ENCODE results near the gene POLL. TPM values are rescaled to one million over a fixed set of nuclear protein-coding genes. Genes with fewer than 3 reads are reported as not detected.

POLL gene
- total and polyA plus RNA-seq, 10 of the 15 experiments (the other 5 are each of a cell fraction or from before 2014, with no cell fraction given), result 1.5 to 25.4 (median 13.8) TPM

DNA sequence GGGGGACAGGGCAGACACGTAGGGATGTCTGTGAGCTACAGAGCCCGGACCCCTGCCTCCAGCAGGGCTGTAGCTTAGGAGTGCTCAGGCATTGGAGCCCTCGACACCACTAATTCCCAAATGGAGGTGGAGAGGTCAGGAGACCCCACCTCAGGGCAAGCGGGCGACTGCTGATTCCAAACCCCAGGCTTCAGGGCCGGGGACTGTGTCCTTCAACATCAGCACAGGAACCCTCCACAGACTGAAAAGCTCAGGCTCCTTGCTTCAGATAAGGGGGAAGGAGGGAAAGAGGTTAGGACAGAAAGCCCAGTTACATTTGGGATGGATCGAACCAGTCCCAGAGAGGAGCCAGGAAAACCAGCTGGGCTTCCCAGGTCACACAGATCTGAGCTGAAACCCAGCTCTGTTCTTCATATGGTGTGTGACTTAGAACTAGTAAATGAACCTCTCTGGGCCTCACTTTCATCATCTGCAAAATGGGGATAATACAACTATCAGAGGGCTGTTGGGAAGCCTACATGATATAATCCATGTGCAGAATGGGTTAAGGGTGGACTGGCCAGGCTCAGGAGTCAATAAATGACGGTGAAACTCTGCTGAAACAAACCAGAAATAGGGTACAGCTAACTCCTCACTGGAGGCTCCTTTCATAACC, 16.7 kb downstream of the POLL start:
- Histone ChIP-seq H3K27ac (ENCODE audit: control insufficient read depth, insufficient read depth) (no peak overlapping the region), H2AFZ (ENCODE audit: control insufficient read depth, low read depth, low read length) (no peak overlapping the region), H3K4me2 (ENCODE audit: control insufficient read depth, insufficient read depth) (no peak overlapping the region), H3K36me3 (ENCODE audit: control insufficient read depth in 2 of 2, insufficient read depth in 2 of 2, low read length in 1 of 2) (no peaks in the 10 kb centered on the region), H3K9ac (ENCODE audit: control insufficient read depth, insufficient read depth, low read length) (no peak overlapping the region), H3K79me2 (ENCODE audit: control insufficient read depth, insufficient read depth, low read length) (no peaks in the 10 kb centered on the region), H3K9me3 (replicated peaks; ENCODE audit: control insufficient read depth, insufficient read depth, low read length) (no peaks in the 10 kb centered on the region), H4K20me1 (ENCODE audit: control insufficient read depth, insufficient read depth) (no peaks in the 10 kb centered on the region), H3K4me1 (ENCODE audit: control insufficient read depth, insufficient read depth, low read length) (peaks cover 2% of the 10 kb centered on the region; the same call in 1 of the 2 replicates), H3K27me3 (replicated peaks in 1 of 2; ENCODE audit: control insufficient read depth in 2 of 2, insufficient read depth in 2 of 2, low read length in 1 of 2) (no peaks in the 10 kb centered on the region), H3K4me3 (no peak overlapping the region)
- ATAC-seq, result no peak
- 76% methylated on average over 8 of the region's 8 CpGs for WGBS (ENCODE audit: insufficient coverage, insufficient replicate concordance, low lambda C conversion rate, missing lambda C conversion rate)
- CTCF ChIA-PET, result interaction anchor here (0.7 to 3.5 kb wide), 33 partner anchors 10 to 543 kb away, joined by 3 to 38 read pairs (median 6); partner anchors contain the start of genes DPCD, NPM3 and POLL
- intact Hi-C loops (cut with micrococcal nuclease; ENCODE audit: unreplicated experiment), result loop anchor here (2.0 to 5.0 kb wide), 3 partner anchors 273 to 359 kb away; no protein-coding TSS in a partner anchor
- no peak for FAIRE-seq
- in situ Hi-C loops (cut with MboI), result loop anchor here (5.0 kb wide), 2 partner anchors 294 to 359 kb away; no protein-coding TSS in a partner anchor
- RAD21 ChIA-PET (ENCODE audit: unreplicated experiment), result interaction anchor here (0.8 to 2.3 kb wide), 10 partner anchors 16 to 398 kb away, joined by 3 to 15 read pairs (median 4); partner anchors contain the start of gene POLL
- SMC1A ChIA-PET (ENCODE audit: uncharacterized antibody, unreplicated experiment), result interaction anchor here (0.8 to 3.3 kb wide), 16 partner anchors 15 to 540 kb away, joined by 3 to 14 read pairs (median 4); partner anchors contain the start of genes PDZD7 and SFXN3
- no TSS peak for BruUV-seq (replicated peaks)
- POLR2A ChIA-PET, result no interaction called here
- DNase-seq (ENCODE audit: low read depth, low spot score), result no peak
- TF ChIP-seq HDAC2 (IDR thresholded peaks at IDR 0.05), result no peak
- TF ChIP-seq, protein P1, sequence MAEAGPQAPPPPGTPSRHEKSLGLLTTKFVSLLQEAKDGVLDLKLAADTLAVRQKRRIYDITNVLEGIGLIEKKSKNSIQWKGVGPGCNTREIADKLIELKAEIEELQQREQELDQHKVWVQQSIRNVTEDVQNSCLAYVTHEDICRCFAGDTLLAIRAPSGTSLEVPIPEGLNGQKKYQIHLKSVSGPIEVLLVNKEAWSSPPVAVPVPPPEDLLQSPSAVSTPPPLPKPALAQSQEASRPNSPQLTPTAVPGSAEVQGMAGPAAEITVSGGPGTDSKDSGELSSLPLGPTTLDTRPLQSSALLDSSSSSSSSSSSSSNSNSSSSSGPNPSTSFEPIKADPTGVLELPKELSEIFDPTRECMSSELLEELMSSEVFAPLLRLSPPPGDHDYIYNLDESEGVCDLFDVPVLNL (IDR thresholded peaks at IDR 0.05; ENCODE audit: low read depth, low read length), result no peak
- TF ChIP-seq ZSCAN29 (IDR thresholded peaks at IDR 0.05), result no peak
- no peak for TF ChIP-seq SUZ12 (IDR thresholded peaks at IDR 0.05; ENCODE audit: unreplicated experiment)
- TF ChIP-seq, protein P2, sequence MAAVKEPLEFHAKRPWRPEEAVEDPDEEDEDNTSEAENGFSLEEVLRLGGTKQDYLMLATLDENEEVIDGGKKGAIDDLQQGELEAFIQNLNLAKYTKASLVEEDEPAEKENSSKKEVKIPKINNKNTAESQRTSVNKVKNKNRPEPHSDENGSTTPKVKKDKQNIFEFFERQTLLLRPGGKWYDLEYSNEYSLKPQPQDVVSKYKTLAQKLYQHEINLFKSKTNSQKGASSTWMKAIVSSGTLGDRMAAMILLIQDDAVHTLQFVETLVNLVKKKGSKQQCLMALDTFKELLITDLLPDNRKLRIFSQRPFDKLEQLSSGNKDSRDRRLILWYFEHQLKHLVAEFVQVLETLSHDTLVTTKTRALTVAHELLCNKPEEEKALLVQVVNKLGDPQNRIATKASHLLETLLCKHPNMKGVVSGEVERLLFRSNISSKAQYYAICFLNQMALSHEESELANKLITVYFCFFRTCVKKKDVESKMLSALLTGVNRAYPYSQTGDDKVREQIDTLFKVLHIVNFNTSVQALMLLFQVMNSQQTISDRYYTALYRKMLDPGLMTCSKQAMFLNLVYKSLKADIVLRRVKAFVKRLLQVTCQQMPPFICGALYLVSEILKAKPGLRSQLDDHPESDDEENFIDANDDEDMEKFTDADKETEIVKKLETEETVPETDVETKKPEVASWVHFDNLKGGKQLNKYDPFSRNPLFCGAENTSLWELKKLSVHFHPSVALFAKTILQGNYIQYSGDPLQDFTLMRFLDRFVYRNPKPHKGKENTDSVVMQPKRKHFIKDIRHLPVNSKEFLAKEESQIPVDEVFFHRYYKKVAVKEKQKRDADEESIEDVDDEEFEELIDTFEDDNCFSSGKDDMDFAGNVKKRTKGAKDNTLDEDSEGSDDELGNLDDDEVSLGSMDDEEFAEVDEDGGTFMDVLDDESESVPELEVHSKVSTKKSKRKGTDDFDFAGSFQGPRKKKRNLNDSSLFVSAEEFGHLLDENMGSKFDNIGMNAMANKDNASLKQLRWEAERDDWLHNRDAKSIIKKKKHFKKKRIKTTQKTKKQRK (IDR thresholded peaks at IDR 0.05; ENCODE audit: low read depth, low read length), result no peak
- TF ChIP-seq, protein P3, sequence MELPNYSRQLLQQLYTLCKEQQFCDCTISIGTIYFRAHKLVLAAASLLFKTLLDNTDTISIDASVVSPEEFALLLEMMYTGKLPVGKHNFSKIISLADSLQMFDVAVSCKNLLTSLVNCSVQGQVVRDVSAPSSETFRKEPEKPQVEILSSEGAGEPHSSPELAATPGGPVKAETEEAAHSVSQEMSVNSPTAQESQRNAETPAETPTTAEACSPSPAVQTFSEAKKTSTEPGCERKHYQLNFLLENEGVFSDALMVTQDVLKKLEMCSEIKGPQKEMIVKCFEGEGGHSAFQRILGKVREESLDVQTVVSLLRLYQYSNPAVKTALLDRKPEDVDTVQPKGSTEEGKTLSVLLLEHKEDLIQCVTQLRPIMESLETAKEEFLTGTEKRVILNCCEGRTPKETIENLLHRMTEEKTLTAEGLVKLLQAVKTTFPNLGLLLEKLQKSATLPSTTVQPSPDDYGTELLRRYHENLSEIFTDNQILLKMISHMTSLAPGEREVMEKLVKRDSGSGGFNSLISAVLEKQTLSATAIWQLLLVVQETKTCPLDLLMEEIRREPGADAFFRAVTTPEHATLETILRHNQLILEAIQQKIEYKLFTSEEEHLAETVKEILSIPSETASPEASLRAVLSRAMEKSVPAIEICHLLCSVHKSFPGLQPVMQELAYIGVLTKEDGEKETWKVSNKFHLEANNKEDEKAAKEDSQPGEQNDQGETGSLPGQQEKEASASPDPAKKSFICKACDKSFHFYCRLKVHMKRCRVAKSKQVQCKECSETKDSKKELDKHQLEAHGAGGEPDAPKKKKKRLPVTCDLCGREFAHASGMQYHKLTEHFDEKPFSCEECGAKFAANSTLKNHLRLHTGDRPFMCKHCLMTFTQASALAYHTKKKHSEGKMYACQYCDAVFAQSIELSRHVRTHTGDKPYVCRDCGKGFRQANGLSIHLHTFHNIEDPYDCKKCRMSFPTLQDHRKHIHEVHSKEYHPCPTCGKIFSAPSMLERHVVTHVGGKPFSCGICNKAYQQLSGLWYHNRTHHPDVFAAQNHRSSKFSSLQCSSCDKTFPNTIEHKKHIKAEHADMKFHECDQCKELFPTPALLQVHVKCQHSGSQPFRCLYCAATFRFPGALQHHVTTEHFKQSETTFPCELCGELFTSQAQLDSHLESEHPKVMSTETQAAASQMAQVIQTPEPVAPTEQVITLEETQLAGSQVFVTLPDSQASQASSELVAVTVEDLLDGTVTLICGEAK (IDR thresholded peaks at IDR 0.05; ENCODE audit: borderline replicate concordance), result no peak
- TF ChIP-seq EP300 (IDR thresholded peaks at IDR 0.05; ENCODE audit: borderline replicate concordance in 1 of 2, control insufficient read depth in 1 of 2, low read depth in 2 of 2, low read length in 2 of 2), result no peak
- no peak for TF ChIP-seq RCOR1 (conservative IDR thresholded peaks at IDR 0.05; ENCODE audit: low read depth, low read length)
- TF ChIP-seq, protein P4, sequence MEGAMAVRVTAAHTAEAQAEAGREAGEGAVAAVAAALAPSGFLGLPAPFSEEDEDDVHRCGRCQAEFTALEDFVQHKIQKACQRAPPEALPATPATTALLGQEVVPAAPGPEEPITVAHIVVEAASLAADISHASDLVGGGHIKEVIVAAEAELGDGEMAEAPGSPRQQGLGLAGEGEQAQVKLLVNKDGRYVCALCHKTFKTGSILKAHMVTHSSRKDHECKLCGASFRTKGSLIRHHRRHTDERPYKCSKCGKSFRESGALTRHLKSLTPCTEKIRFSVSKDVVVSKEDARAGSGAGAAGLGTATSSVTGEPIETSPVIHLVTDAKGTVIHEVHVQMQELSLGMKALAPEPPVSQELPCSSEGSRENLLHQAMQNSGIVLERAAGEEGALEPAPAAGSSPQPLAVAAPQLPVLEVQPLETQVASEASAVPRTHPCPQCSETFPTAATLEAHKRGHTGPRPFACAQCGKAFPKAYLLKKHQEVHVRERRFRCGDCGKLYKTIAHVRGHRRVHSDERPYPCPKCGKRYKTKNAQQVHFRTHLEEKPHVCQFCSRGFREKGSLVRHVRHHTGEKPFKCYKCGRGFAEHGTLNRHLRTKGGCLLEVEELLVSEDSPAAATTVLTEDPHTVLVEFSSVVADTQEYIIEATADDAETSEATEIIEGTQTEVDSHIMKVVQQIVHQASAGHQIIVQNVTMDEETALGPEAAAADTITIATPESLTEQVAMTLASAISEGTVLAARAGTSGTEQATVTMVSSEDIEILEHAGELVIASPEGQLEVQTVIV (IDR thresholded peaks at IDR 0.05; ENCODE audit: borderline replicate concordance, partially characterized antibody), result no peak

Measured in GM12878 (cell line).